ENCODE measurements around the gene EWSR1.

Gene EWSR1

GRCh38 chr22:29320546-29320945 is 52.5 kb downstream of the EWSR1 start:
- DNase-seq, result no peak

GRCh38 chr22:29323641-29324040 is 55.6 kb downstream of the EWSR1 start:
- DNase-seq, result no peak

GRCh38 chr22:29325356-29325755 is 57.3 kb downstream of the EWSR1 start:
- DNase-seq, result no peak

- peak in 1 of 14 donors; percentile 32 for DNase-seq
Observed at GRCh38 chr22:29325785-29326315, 57.8 kb downstream of the EWSR1 start.

GRCh38 chr22:29326481-29326880 is 58.4 kb downstream of the EWSR1 start:
- no peak for DNase-seq

- DNase-seq, result no peak
Observed at GRCh38 chr22:29327089-29327764, 59.2 kb downstream of the EWSR1 start.

GRCh38 chr22:29328055-29328454 is 60.0 kb downstream of the EWSR1 start:
- no peak for DNase-seq

- DNase-seq, result peak in 1 of 14 donors; percentile 28
Observed at GRCh38 chr22:29328566-29329500, 60.8 kb downstream of the EWSR1 start.

GRCh38 chr22:29329581-29329980 is 61.5 kb downstream of the EWSR1 start:
- DNase-seq, result no peak

- no peak for DNase-seq
Observed at GRCh38 chr22:29330291-29330690, 62.2 kb downstream of the EWSR1 start.

GRCh38 chr22:29330753-29331152 is 62.7 kb downstream of the EWSR1 start:
- peak in 2 of 14 donors; percentile 30 to 70 for DNase-seq

GRCh38 chr22:29331213-29331612 is 63.1 kb downstream of the EWSR1 start:
- peak in 1 of 14 donors; percentile 56 for DNase-seq

- peak in 1 of 14 donors; percentile 34 for DNase-seq
Observed at GRCh38 chr22:29331658-29332300, 63.7 kb downstream of the EWSR1 start.

GRCh38 chr22:29332886-29333496 is 64.9 kb downstream of the EWSR1 start:
- no peak for DNase-seq

- no peak for DNase-seq
Observed at GRCh38 chr22:29334148-29334547, 66.1 kb downstream of the EWSR1 start.

GRCh38 chr22:29334696-29335344 is 66.8 kb downstream of the EWSR1 start:
- peak in 1 of 14 donors; percentile 75 for DNase-seq

- DNase-seq, result no peak
Observed at GRCh38 chr22:29335656-29336055, 67.6 kb downstream of the EWSR1 start.

- DNase-seq, result peak in 2 of 14 donors; percentile 25 to 79
Observed at GRCh38 chr22:29336751-29337490, 68.9 kb downstream of the EWSR1 start.

- DNase-seq, result no peak
Observed at GRCh38 chr22:29337631-29338284, 69.7 kb downstream of the EWSR1 start.

GRCh38 chr22:29338398-29338797 is 70.3 kb downstream of the EWSR1 start:
- DNase-seq, result no peak

Data from C1 segment of cervical spinal cord (tissue), 14 donors.